K562 (cell line): Measurements from ENCODE around the gene SELENOI. TPM values are rescaled to one million over a fixed set of nuclear protein-coding genes. Genes with fewer than 3 reads are reported as not detected.

Experiments used
- BRD9 ChIP-seq: fragments of 450-650 bp; IDR thresholded peaks from 2 replicates; pipeline ENCODE4 v1.6.1; 2018; ENCODE audit warnings: low read depth; ENCODE audit not compliant: partially characterized antibody
- EHMT2 ChIP-seq: fragments of 450-650 bp; IDR thresholded peaks from 2 replicates; pipeline ENCODE4 v1.6.1; 2018; ENCODE audit warnings: antibody characterized with exemption
- FOXJ2 ChIP-seq: fragments of 200-800 bp; sonication (Bioruptor generic); IDR thresholded peaks from 2 replicates; pipeline ENCODE4 v1.6.1; 2016; ENCODE audit warnings: missing genetic modification characterization, missing compliant biosample characterization
- ILF3 ChIP-seq: fragments of 450-650 bp; IDR thresholded peaks from 2 replicates; pipeline ENCODE4 v1.6.1; 2018; ENCODE audit warnings: antibody characterized with exemption, mild to moderate bottlenecking, moderate library complexity, borderline replicate concordance
- JUND ChIP-seq, 2 experiments: IDR thresholded peaks; 2 replicates in 1 of 2; 3 replicates in 1 of 2; pipeline ENCODE4 v1.6.1; 2011; ENCODE audit warnings: borderline replicate concordance in 2 of 2, low read depth in 2 of 2, low read length in 2 of 2, improper control_type of control experiment in 1 of 2, missing biosample characterization in 1 of 2, missing genetic modification characterization in 1 of 2, missing genetic modification reagents in 1 of 2
- LARP7 ChIP-seq: fragments of 450-650 bp; IDR thresholded peaks from 2 replicates; pipeline ENCODE4 v1.6.1; 2016
- NCOR1 ChIP-seq: fragments of 450-650 bp; IDR thresholded peaks from 2 replicates; pipeline ENCODE4 v1.6.1; 2016; ENCODE audit warnings: mild to moderate bottlenecking, moderate library complexity
- NFE2 ChIP-seq: IDR thresholded peaks from 2 replicates; pipeline ENCODE4 v1.6.1; 2014; ENCODE audit warnings: antibody characterized with exemption, low read depth
- NFXL1 ChIP-seq: fragments of 450-650 bp; formaldehyde crosslinking; IDR thresholded peaks from 2 replicates; pipeline ENCODE4 v1.4.0; 2021; ENCODE audit warnings: mild to moderate bottlenecking
- NR4A1 ChIP-seq, 2 experiments: fragments of 250-450 bp in 1 of 2; fragments of 450-650 bp in 1 of 2; sonication (Bioruptor Pico) in 1 of 2; IDR thresholded peaks; 2 replicates each; pipeline versions ENCODE4 v1.4.0 to v1.6.1; 2016 to 2020; ENCODE audit warnings: mild to moderate bottlenecking in 2 of 2, missing compliant biosample characterization in 1 of 2, missing genetic modification characterization in 1 of 2, moderate library complexity in 1 of 2
- RBFOX2 ChIP-seq: fragments of 200-400 bp; formaldehyde crosslinking; IDR thresholded peaks from 2 replicates; pipeline ENCODE4 v1.6.1; 2017; ENCODE audit warnings: low read depth, mild to moderate bottlenecking, low read length, moderate library complexity
- REST ChIP-seq, 2 experiments: fragments of 450-650 bp; formaldehyde crosslinking in 1 of 2; IDR thresholded peaks; 2 replicates each; pipeline versions ENCODE4 v1.4.0 to v1.6.1; 2014 to 2020; ENCODE audit warnings: mild to moderate bottlenecking in 2 of 2, borderline replicate concordance in 1 of 2, low read depth in 1 of 2
- TEAD1 ChIP-seq, 2 experiments: fragments of 450-650 bp in 1 of 2; sonication (generic) in 1 of 2; formaldehyde crosslinking; IDR thresholded peaks; 2 replicates each; pipeline versions ENCODE4 v1.4.0 to v1.8.0; 2020 to 2022; ENCODE audit warnings: mild to moderate bottlenecking in 2 of 2, missing genetic modification reagents in 1 of 2
- VEZF1 ChIP-seq: fragments of 200-800 bp; sonication (Bioruptor generic); IDR thresholded peaks from 2 replicates; pipeline ENCODE4 v1.6.1; 2017; ENCODE audit warnings: missing genetic modification characterization, missing compliant biosample characterization
- ZFP91 ChIP-seq: sonication (generic); formaldehyde crosslinking; IDR thresholded peaks from 2 replicates; pipeline ENCODE4 v1.8.0; 2022; ENCODE audit warnings: mild to moderate bottlenecking, missing genetic modification reagents
- ZNF175 ChIP-seq: fragments of 200-800 bp; sonication (Bioruptor generic); IDR thresholded peaks from 2 replicates; pipeline ENCODE4 v1.6.1; 2016; ENCODE audit warnings: low read depth, mild to moderate bottlenecking, missing genetic modification characterization, missing compliant biosample characterization
- polyA plus RNA-seq, 8 experiments: library from polyadenylated mRNA; depleted of rRNA in 4 of 8; stranded (reverse) in 5 of 8; unstranded in 3 of 8; fragments of >200 nt; fragmentation: Nextera tagmentation in 2 of 8; fragmentation: Illumina TruSeq in 1 of 8; extraction: Ambion mirVana in 2 of 8; extraction: Trizol in 1 of 8; gene quantifications; 2 replicates each; pipeline versions ENCODE4 v1.2.1 to v1.2.3, GENCODE V29; 2011 to 2014; ENCODE audit warnings: inconsistent platforms in 1 of 8, missing spikeins in 1 of 8
- total RNA-seq, 7 experiments: library from RNA; depleted of rRNA in 6 of 7; stranded (reverse); fragments of >200 nt in 6 of 7; fragmentation: Illumina TruSeq in 2 of 7; extraction: Trizol in 2 of 7; gene quantifications; 2 replicates each; pipeline versions ENCODE4 v1.2.1 to v1.2.3, GENCODE V29; 2011 to 2021; ENCODE audit warnings: low replicate concordance in 1 of 7

The SELENOI gene
- total and polyA plus RNA-seq, 9 of the 15 experiments (the other 6 are each of a cell fraction or from before 2014, with no cell fraction given), result 9.6 to 46.9 (median 24.4) TPM

GRCh38 chr2:26411419-26411818 is 65.5 kb downstream of the SELENOI start (continued):
- peak; percentile 17 for TF ChIP-seq BRD9
- 0 out of 2 replicates have a peak, but pooled peaks have one; percentile 28 for TF ChIP-seq VEZF1
- peak; percentile 81; the same call in 1 of the 2 replicates for TF ChIP-seq NFXL1 (CRISPR knock-in tag)
- no peak for TF ChIP-seq NR4A1 (CRISPR knock-in tag; IDR thresholded peaks at IDR 0.05)
- TF ChIP-seq NR4A1 (tag; IDR thresholded peaks at IDR 0.05), result peak; percentile 73
- peak; percentile 88 for TF ChIP-seq NFE2
- no peak for TF ChIP-seq LARP7
- peak; percentile 12; the same call in 1 of the 2 replicates for TF ChIP-seq ZNF175
- no peak for TF ChIP-seq REST (IDR thresholded peaks at IDR 0.05; ENCODE audit: borderline replicate concordance)
- no peak for TF ChIP-seq REST (CRISPR knock-in tag; IDR thresholded peaks at IDR 0.05; ENCODE audit: low read depth)
- no peak for TF ChIP-seq FOXJ2
- no peak for TF ChIP-seq ZFP91
- TF ChIP-seq ILF3, result no peak
- TF ChIP-seq RBFOX2, result no peak
- TF ChIP-seq NCOR1, result peak; percentile 3; the same call in 1 of the 2 replicates
- 0 out of 2 replicates have a peak, but pooled peaks have one; percentile 4 for TF ChIP-seq JUND (IDR thresholded peaks at IDR 0.05; ENCODE audit: borderline replicate concordance, low read depth, low read length)
- no peak for TF ChIP-seq JUND (tag; IDR thresholded peaks at IDR 0.05; ENCODE audit: borderline replicate concordance, low read depth, low read length)
- TF ChIP-seq EHMT2, result peak; percentile 30; the same call in 1 of the 2 replicates
- 0 out of 4 replicates have a peak, but pooled peaks of 1 of the 2 experiments have one; percentile 38 for TF ChIP-seq TEAD1 (CRISPR knock-in tag; IDR thresholded peaks at IDR 0.05)
